GM23338 (cell line): Measurements from ENCODE around the gene AMPD3.

Source experiments
- CREB1 ChIP-seq: fragments of 250-450 bp; sonication (Bioruptor Pico); IDR thresholded peaks from 2 replicates; pipeline ENCODE4 v1.5.0; 2020; ENCODE audit warnings: low read depth, mild to moderate bottlenecking, moderate library complexity
- CTCF ChIP-seq, 2 experiments: fragments of 200-600 bp in 1 of 2; sonication (generic) in 1 of 2; conservative IDR thresholded peaks; 2 replicates each; pipeline versions ENCODE4 v1.5.1 to v1.6.1; 2016 to 2017; ENCODE audit warnings: antibody characterized with exemption in 2 of 2, low read depth in 2 of 2, mild to moderate bottlenecking in 2 of 2, moderate library complexity in 1 of 2
- ETS1 ChIP-seq: IDR thresholded peaks from 2 replicates; pipeline ENCODE4 v1.6.1; 2016; ENCODE audit warnings: antibody characterized with exemption
- EZH2 ChIP-seq: fragments of 200-600 bp; sonication (generic); IDR thresholded peaks from one replicate; pipeline ENCODE4 v1.8.0; 2017; ENCODE audit warnings: antibody characterized with exemption, mild to moderate bottlenecking, low read depth; ENCODE audit not compliant: unreplicated experiment
- EZH2phosphoT487 ChIP-seq: fragments of 200-600 bp; sonication (generic); IDR thresholded peaks from one replicate; pipeline ENCODE4 v1.8.1; 2018; ENCODE audit warnings: antibody characterized with exemption; ENCODE audit not compliant: unreplicated experiment
- JUNB ChIP-seq: IDR thresholded peaks from one replicate; pipeline ENCODE4 v1.6.1; 2016; ENCODE audit warnings: antibody characterized with exemption; ENCODE audit not compliant: unreplicated experiment
- NANOG ChIP-seq: IDR thresholded peaks from 2 replicates; pipeline ENCODE4 v1.6.1; 2016; ENCODE audit warnings: antibody characterized with exemption, borderline replicate concordance
- POLR2AphosphoS5 ChIP-seq: IDR thresholded peaks from 2 replicates; pipeline ENCODE4 v1.6.1; 2016; ENCODE audit warnings: antibody characterized with exemption, low read depth
- REST ChIP-seq: IDR thresholded peaks from one replicate; pipeline ENCODE4 v1.6.1; 2018; ENCODE audit warnings: antibody characterized with exemption; ENCODE audit not compliant: unreplicated experiment
- ZNF331 ChIP-seq: fragments of 250-450 bp; sonication (Bioruptor Pico); IDR thresholded peaks from 2 replicates; pipeline ENCODE4 v1.5.0; 2020; ENCODE audit warnings: low read depth, mild to moderate bottlenecking, moderate library complexity

- TF ChIP-seq CTCF (conservative IDR thresholded peaks at IDR 0.05; ENCODE audit: low read depth in 2 of 2) (no peak), POLR2AphosphoS5 (no peak), REST (no peak), CREB1 (no peak), EZH2 (no peak), EZH2phosphoT487 (no peak), JUNB (no peak), NANOG (no peak), ETS1 (no peak), ZNF331 (CRISPR knock-in tag) (no peak)
Observed at GRCh38 chr11:10486161-10486840, 31.2 kb downstream of the AMPD3 start.
